ENCODE measurements around the gene MYO1E. TPM values are rescaled to one million over a fixed set of nuclear protein-coding genes. Genes with fewer than 3 reads are reported as not detected.

The MYO1E gene
- total and polyA plus RNA-seq, 3 experiments from 2014 or later: 1.1 to 15.4 (median 15.3) TPM

DNA sequence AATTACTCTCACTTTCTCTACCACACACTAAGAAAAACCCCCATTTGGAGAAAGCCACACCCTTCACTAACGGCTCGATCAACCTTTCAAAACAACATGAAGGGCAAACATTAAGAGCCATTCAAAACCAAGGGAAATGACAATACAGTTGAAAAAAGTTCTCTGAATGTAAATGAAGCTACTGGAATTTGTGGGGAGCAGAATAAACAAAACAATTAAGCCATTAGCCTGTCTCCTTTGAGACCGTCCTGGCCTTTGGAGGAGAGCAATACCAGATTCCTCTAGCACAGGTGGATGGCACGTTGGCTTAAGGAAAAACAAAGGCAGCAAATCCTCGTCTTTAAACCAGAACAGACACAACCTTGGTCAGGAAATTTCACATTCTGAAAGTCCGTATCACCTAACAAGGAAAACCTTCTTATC lies 18.7 kb downstream of the MYO1E start:
- peaks cover 23 to 25% (median 25%) of the 10 kb centered on the region in 3 donors for H3K4me1 Mint-ChIP-seq
- H3K9me3 Mint-ChIP-seq: no peaks in the 10 kb centered on the region
- Histone ChIP-seq H3K27ac (ENCODE audit: low read depth, low read length) (no peak overlapping the region), H3K4me1 (ENCODE audit: insufficient read depth, low read length) (peaks cover 12% of the 10 kb centered on the region), H3K9me3 (ENCODE audit: low read length) (no peaks in the 10 kb centered on the region), H3K36me3 (ENCODE audit: insufficient read depth, low read length) (no peaks in the 10 kb centered on the region), H3K4me3 (ENCODE audit: low read length) (no peak overlapping the region), H3K27me3 (ENCODE audit: insufficient read depth, low read length, poor library complexity, severe bottlenecking) (no peaks in the 10 kb centered on the region)
- ChIA-PET CTCF (no interaction called here), POLR2A (no interaction called here)
- peaks cover 3 to 18% of the 10 kb centered on the region in 2 donors for H3K27me3 Mint-ChIP-seq
- DNase-seq: peak in 1 of 5 donors; percentile 35
- peak overlapping the region in 4 of 7 donors; percentile 44 to 59 (median 55) for H3K4me3 Mint-ChIP-seq
- H3K36me3 Mint-ChIP-seq: no peaks in the 10 kb centered on the region
- peak overlapping the region in 2 of 8 donors; percentile 14 to 26 for H3K27ac Mint-ChIP-seq

DNA sequence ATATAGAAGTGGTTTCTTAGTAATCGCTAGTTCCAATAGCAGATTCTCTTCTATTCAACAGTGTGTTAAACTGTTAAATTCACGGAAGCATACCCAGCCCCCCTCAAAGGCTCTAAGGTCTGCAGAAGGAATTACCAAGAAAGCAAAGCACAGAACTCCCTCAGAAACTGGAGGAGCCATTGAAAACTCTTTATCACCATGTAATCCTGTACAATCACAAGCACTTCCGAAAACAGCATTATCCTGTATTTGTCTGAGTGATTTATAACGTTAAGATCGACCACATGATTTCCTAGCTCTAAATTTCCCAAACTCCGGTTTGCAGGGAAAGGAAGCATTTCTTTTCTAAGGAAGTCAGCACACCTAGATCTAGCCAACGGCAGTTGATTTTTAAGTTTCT lies 20.0 kb downstream of the MYO1E start:
- H3K4me1 ChIP-seq (ENCODE audit: insufficient read depth, low read length): peaks cover 12% of the 10 kb centered on the region
- no peaks in the 10 kb centered on the region for H3K9me3 ChIP-seq (ENCODE audit: low read length)
- H3K9me3 Mint-ChIP-seq: no peaks in the 10 kb centered on the region
- DNase-seq: no peak
- H3K36me3 Mint-ChIP-seq: no peaks in the 10 kb centered on the region
- peaks cover 23 to 25% (median 25%) of the 10 kb centered on the region in 3 donors for H3K4me1 Mint-ChIP-seq
- no peak overlapping the region for H3K4me3 Mint-ChIP-seq
- H3K27ac Mint-ChIP-seq: no peak overlapping the region
- no peak overlapping the region for H3K4me3 ChIP-seq (ENCODE audit: low read length)
- H3K36me3 ChIP-seq (ENCODE audit: insufficient read depth, low read length): no peaks in the 10 kb centered on the region
- CTCF ChIA-PET: no interaction called here
- H3K27me3 Mint-ChIP-seq: peaks cover 3 to 11% of the 10 kb centered on the region in 2 donors
- H3K27me3 ChIP-seq (ENCODE audit: insufficient read depth, low read length, poor library complexity, severe bottlenecking): no peaks in the 10 kb centered on the region
- H3K27ac ChIP-seq (ENCODE audit: low read depth, low read length): no peak overlapping the region
- POLR2A ChIA-PET: no interaction called here

DNA sequence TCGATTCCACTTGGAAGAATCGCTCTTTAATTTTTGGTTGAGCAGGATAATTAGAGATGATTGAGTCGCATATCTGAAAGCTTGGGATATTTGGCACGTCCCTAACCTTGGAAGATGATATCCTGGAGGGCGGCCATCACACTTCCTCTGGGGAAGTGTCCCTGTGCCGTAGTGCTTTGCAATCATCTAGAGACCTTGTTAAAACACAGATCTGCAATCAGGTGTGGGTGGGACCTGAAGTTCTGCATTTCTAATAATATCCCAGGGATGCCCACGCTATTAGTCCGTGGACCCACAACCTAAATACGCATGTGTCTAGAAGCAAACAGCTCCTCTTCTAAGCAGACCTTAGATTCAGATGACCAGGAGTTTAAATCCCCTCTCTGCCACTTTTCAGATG lies 20.5 kb downstream of the MYO1E start:
- H3K4me1 ChIP-seq (ENCODE audit: insufficient read depth, low read length): peaks cover 12% of the 10 kb centered on the region
- H3K4me3 ChIP-seq (ENCODE audit: low read length): no peak overlapping the region
- Mint-ChIP-seq H3K4me3 (no peak overlapping the region), H3K27me3 (peaks cover 3 to 8% of the 10 kb centered on the region in 2 donors), H3K4me1 (peaks cover 23 to 25% (median 25%) of the 10 kb centered on the region in 3 donors), H3K27ac (no peak overlapping the region), H3K36me3 (no peaks in the 10 kb centered on the region), H3K9me3 (no peaks in the 10 kb centered on the region)
- no peaks in the 10 kb centered on the region for H3K36me3 ChIP-seq (ENCODE audit: insufficient read depth, low read length)
- H3K27me3 ChIP-seq (ENCODE audit: insufficient read depth, low read length, poor library complexity, severe bottlenecking): no peaks in the 10 kb centered on the region
- ChIA-PET CTCF (no interaction called here), POLR2A (no interaction called here)
- H3K9me3 ChIP-seq (ENCODE audit: low read length): no peaks in the 10 kb centered on the region
- H3K27ac ChIP-seq (ENCODE audit: low read depth, low read length): no peak overlapping the region
- no peak for DNase-seq

GRCh38 chr15:59350421-59350732 lies 22.3 kb downstream of the MYO1E start:
- Mint-ChIP-seq H3K4me1 (peaks cover 18 to 21% (median 20%) of the 10 kb centered on the region in 3 donors), H3K9me3 (no peaks in the 10 kb centered on the region), H3K27me3 (peaks cover 3 to 12% of the 10 kb centered on the region in 2 donors), H3K36me3 (no peaks in the 10 kb centered on the region), H3K4me3 (no peak overlapping the region), H3K27ac (no peak overlapping the region)
- POLR2A ChIA-PET: no interaction called here
- Histone ChIP-seq H3K4me3 (ENCODE audit: low read length) (no peak overlapping the region), H3K4me1 (ENCODE audit: insufficient read depth, low read length) (peaks cover 12% of the 10 kb centered on the region), H3K27ac (ENCODE audit: low read depth, low read length) (no peak overlapping the region), H3K27me3 (ENCODE audit: insufficient read depth, low read length, poor library complexity, severe bottlenecking) (no peaks in the 10 kb centered on the region), H3K36me3 (ENCODE audit: insufficient read depth, low read length) (no peaks in the 10 kb centered on the region), H3K9me3 (ENCODE audit: low read length) (no peaks in the 10 kb centered on the region)
- no peak for DNase-seq
- CTCF ChIA-PET: no interaction called here

- no peak overlapping the region for H3K4me3 ChIP-seq (ENCODE audit: low read length)
- no peak overlapping the region for H3K27ac Mint-ChIP-seq
- H3K27ac ChIP-seq (ENCODE audit: low read depth, low read length): no peak overlapping the region
- no peaks in the 10 kb centered on the region for H3K9me3 Mint-ChIP-seq
- H3K36me3 Mint-ChIP-seq: no peaks in the 10 kb centered on the region
- H3K36me3 ChIP-seq (ENCODE audit: insufficient read depth, low read length): no peaks in the 10 kb centered on the region
- no peak for DNase-seq
- ChIA-PET POLR2A (no interaction called here), CTCF (no interaction called here)
- H3K9me3 ChIP-seq (ENCODE audit: low read length): no peaks in the 10 kb centered on the region
- no peaks in the 10 kb centered on the region for H3K27me3 ChIP-seq (ENCODE audit: insufficient read depth, low read length, poor library complexity, severe bottlenecking)
- peaks cover 11% of the 10 kb centered on the region for H3K4me1 ChIP-seq (ENCODE audit: insufficient read depth, low read length)
- no peak overlapping the region for H3K4me3 Mint-ChIP-seq
- peaks cover 13 to 16% (median 15%) of the 10 kb centered on the region in 3 donors for H3K4me1 Mint-ChIP-seq
- H3K27me3 Mint-ChIP-seq: peaks cover 3 to 12% of the 10 kb centered on the region in 2 donors
These were observed 22.8 kb downstream of the MYO1E start for GRCh38 chr15:59349680-59350420.

DNA sequence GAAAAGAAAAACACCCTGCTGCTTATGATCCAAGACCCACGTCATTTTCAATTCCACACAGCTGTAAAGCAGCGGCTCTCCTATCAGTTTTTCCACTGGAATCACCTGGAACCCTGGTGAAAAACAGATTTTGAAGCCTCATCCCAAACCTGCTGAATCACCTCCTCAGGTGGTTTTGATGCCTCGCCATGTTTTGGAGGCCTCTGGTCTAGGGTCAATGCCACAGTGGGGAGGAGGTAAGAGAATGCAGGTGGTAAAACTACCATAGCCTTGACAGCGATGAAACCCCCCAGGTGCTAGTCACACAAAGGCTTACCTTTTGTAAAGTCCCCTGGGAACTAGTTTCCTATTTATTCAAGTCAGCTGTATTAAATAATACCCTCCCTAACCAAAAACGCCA lies 24.8 kb downstream of the MYO1E start:
- no peaks in the 10 kb centered on the region for H3K27me3 ChIP-seq (ENCODE audit: insufficient read depth, low read length, poor library complexity, severe bottlenecking)
- peaks cover 0 to 5% (median 0%) of the 10 kb centered on the region in 3 donors for H3K36me3 Mint-ChIP-seq
- H3K4me3 Mint-ChIP-seq: peak overlapping the region in 1 of 7 donors; percentile 36
- no peaks in the 10 kb centered on the region for H3K9me3 ChIP-seq (ENCODE audit: low read length)
- H3K4me1 Mint-ChIP-seq: peaks cover 0 to 2% (median 0%) of the 10 kb centered on the region in 3 donors
- no peak overlapping the region for H3K4me3 ChIP-seq (ENCODE audit: low read length)
- CTCF ChIA-PET: no interaction called here
- no peaks in the 10 kb centered on the region for H3K36me3 ChIP-seq (ENCODE audit: insufficient read depth, low read length)
- H3K27me3 Mint-ChIP-seq: peaks cover 3 to 18% of the 10 kb centered on the region in 2 donors
- POLR2A ChIA-PET: no interaction called here
- H3K4me1 ChIP-seq (ENCODE audit: insufficient read depth, low read length): no peaks in the 10 kb centered on the region
- H3K27ac Mint-ChIP-seq: no peak overlapping the region
- H3K9me3 Mint-ChIP-seq: no peaks in the 10 kb centered on the region
- no peak overlapping the region for H3K27ac ChIP-seq (ENCODE audit: low read depth, low read length)
- no peak for DNase-seq

GRCh38 chr15:59346951-59347350 lies 25.7 kb downstream of the MYO1E start:
- Mint-ChIP-seq H3K27ac (no peak overlapping the region), H3K36me3 (peaks cover 0 to 12% (median 0%) of the 10 kb centered on the region in 3 donors)
- CTCF ChIA-PET: no interaction called here

DNA sequence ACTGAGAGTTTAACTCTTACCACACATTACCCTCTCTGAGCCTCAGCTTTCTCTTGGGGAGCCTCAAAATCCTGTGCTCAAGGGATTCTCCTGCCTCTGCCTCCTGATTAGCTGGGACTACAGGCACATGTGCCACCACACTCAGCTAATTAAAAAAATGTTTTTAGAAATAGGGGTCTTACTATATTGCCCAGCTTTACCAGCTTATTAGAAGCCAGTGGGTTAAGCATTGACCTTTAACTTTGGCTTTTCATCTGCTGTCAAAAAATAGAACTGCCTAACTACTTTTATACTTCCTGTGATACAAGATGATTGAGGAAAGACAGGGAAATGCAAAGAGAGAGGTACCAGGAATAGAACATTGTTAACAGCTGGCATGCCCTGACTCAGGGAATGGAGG lies 27.3 kb downstream of the MYO1E start:
- ChIA-PET POLR2A (no interaction called here), CTCF (no interaction called here)
- Mint-ChIP-seq H3K9me3 (no peaks in the 10 kb centered on the region), H3K36me3 (peaks cover 0 to 12% (median 0%) of the 10 kb centered on the region in 3 donors), H3K27me3 (peaks cover 5 to 13% of the 10 kb centered on the region in 2 donors), H3K4me1 (no peaks in the 10 kb centered on the region), H3K4me3 (no peak overlapping the region), H3K27ac (no peak overlapping the region)
- DNase-seq: no peak
- Histone ChIP-seq H3K36me3 (ENCODE audit: insufficient read depth, low read length) (no peaks in the 10 kb centered on the region), H3K27ac (ENCODE audit: low read depth, low read length) (no peak overlapping the region), H3K4me3 (ENCODE audit: low read length) (no peak overlapping the region), H3K9me3 (ENCODE audit: low read length) (no peaks in the 10 kb centered on the region), H3K27me3 (ENCODE audit: insufficient read depth, low read length, poor library complexity, severe bottlenecking) (no peaks in the 10 kb centered on the region), H3K4me1 (ENCODE audit: insufficient read depth, low read length) (no peaks in the 10 kb centered on the region)

More at GRCh38 chr15:59346951-59347350, 25.7 kb downstream of the MYO1E start:
- no peak overlapping the region for H3K4me3 Mint-ChIP-seq
- H3K9me3 Mint-ChIP-seq: no peaks in the 10 kb centered on the region
- Histone ChIP-seq H3K4me1 (ENCODE audit: insufficient read depth, low read length) (no peaks in the 10 kb centered on the region), H3K27me3 (ENCODE audit: insufficient read depth, low read length, poor library complexity, severe bottlenecking) (no peaks in the 10 kb centered on the region), H3K4me3 (ENCODE audit: low read length) (no peak overlapping the region), H3K27ac (ENCODE audit: low read depth, low read length) (no peak overlapping the region), H3K9me3 (ENCODE audit: low read length) (no peaks in the 10 kb centered on the region), H3K36me3 (ENCODE audit: insufficient read depth, low read length) (no peaks in the 10 kb centered on the region)
- POLR2A ChIA-PET: interaction anchor here (0.7 kb wide), 1 partner anchor 37 kb away, joined by 3 read pairs; no protein-coding TSS in a partner anchor
- no peaks in the 10 kb centered on the region for H3K4me1 Mint-ChIP-seq
- DNase-seq: no peak
- peaks cover 6 to 19% of the 10 kb centered on the region in 2 donors for H3K27me3 Mint-ChIP-seq

Measured in CD8-positive, alpha-beta memory T cell (primary cell).